GM21447 (cell line): Measurements from ENCODE around the gene CDKL1.

ENCODE experiments used
- ATAC-seq: cut with Tn5 transposase; IDR thresholded peaks from one replicate; pipeline ENCODE4 v1.9.1; 2021; ENCODE audit not compliant: unreplicated experiment

Gene CDKL1

DNA sequence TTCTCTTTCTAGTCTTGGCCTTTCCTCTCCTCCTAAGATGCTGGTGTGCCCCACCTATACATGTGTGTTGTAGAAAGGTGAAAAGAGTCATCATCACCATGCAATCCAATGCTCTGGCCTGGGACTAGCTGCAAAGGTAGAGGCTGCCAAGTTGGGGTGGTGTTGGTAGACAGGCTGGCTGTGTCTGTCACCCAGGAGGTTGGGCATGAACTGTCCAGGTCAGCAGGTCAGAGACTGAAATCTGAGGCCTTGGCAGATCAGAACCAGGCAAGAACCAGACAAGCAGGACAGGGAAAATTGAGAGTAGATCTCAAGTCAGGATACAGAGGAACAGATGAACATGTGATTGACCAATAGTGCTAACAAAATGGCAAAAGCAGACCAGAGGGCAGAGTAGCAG lies 110.8 kb downstream of the CDKL1 start:
- ATAC-seq, result no peak
